Activated B cell treated with CpG ODN at 0.5 μM for 24 hours (primary cell): Measurements from ENCODE around the gene ASXL1. TPM values are rescaled to one million over a fixed set of nuclear protein-coding genes. Genes with fewer than 3 reads are reported as not detected.

Experiments
- ATAC-seq: fragments of 200-7000 bp; cut with Tn5 transposase; one replicate; pipeline ENCODE4 v1.10.0; 2021; ENCODE audit warnings: low read depth, mild to moderate bottlenecking, moderate library complexity
- CTCF ChIA-PET: fragments of 350-600 bp; sonication (Branson Sonifier 250); formaldehyde crosslinking; loops from one replicate; lab custom pipeline; 2021; ENCODE audit warnings: antibody characterized with exemption; lab: Charles Lee
- POLR2A ChIA-PET: fragments of 350-600 bp; sonication (Branson Sonifier 250); formaldehyde crosslinking; loops from one replicate; lab custom pipeline; 2021; ENCODE audit warnings: antibody characterized with exemption; lab: Charles Lee
- DNase-seq: peaks from one replicate; pipeline ENCODE4 v3.0.0; 2022
- H3K27ac Mint-ChIP-seq: one replicate; pipeline ENCODE4 v1.8.0; 2020; ENCODE audit warnings: mixed read lengths
- H3K27me3 Mint-ChIP-seq: one replicate; pipeline ENCODE4 v1.8.0; 2021; ENCODE audit warnings: mixed read lengths
- H3K36me3 Mint-ChIP-seq: one replicate; pipeline ENCODE4 v1.8.0; 2021; ENCODE audit warnings: low read depth, mixed read lengths
- H3K4me1 Mint-ChIP-seq: one replicate; pipeline ENCODE4 v1.8.0; 2021; ENCODE audit warnings: mixed read lengths
- H3K4me3 Mint-ChIP-seq: one replicate; pipeline ENCODE4 v1.8.0; 2020; ENCODE audit warnings: mild to moderate bottlenecking, mixed read lengths
- H3K9me3 Mint-ChIP-seq: one replicate; pipeline ENCODE4 v1.8.0; 2020; ENCODE audit warnings: mixed read lengths
- CTCF ChIP-seq: fragments of 200-600 bp; IDR thresholded peaks from one replicate; pipeline ENCODE4 v1.8.0; 2022; ENCODE audit warnings: antibody characterized with exemption, mild to moderate bottlenecking
- intact Hi-C: fragments of 100-400 bp; cut with micrococcal nuclease; formaldehyde crosslinking; loops from one replicate; pipeline ENCODE4 v1.15.1; 2024
- total RNA-seq: library from RNA; stranded (reverse); gene quantifications from 2 replicates; pipeline ENCODE4 v1.2.3, GENCODE V29; 2022

Gene ASXL1
- total RNA-seq, 1 donor from 2014 or later = 169 TPM

DNA sequence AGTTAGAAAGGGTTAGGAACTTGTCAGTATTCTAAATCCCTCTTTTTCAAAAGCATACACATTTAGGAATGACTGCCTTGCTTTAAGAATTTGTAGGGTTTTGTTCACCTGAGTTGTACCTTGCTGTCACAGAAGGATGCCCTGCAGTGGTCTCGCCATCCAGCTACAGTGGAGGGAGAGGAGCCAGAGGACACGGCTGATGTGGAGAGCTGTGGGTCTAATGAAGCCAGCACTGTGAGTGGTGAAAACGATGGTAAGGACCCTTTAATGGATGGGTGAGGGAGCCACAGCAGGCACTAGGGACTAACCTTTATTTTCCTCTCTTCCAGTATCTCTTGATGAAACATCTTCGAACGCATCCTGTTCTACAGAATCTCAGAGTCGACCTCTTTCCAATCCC lies 69.9 kb downstream of the ASXL1 start:
- no peak overlapping the region for H3K27ac Mint-ChIP-seq
- ATAC-seq = no peak
- ChIA-PET CTCF (no interaction called here), POLR2A (no interaction called here)
- no peak for DNase-seq
- no peaks in the 10 kb centered on the region for H3K27me3 Mint-ChIP-seq
- no peak overlapping the region for H3K4me3 Mint-ChIP-seq
- no peaks in the 10 kb centered on the region for H3K4me1 Mint-ChIP-seq
- H3K36me3 Mint-ChIP-seq = peaks cover 75% of the 10 kb centered on the region
- intact Hi-C loops = no loop called here
- H3K9me3 Mint-ChIP-seq = no peaks in the 10 kb centered on the region
- no peak for TF ChIP-seq CTCF

DNA sequence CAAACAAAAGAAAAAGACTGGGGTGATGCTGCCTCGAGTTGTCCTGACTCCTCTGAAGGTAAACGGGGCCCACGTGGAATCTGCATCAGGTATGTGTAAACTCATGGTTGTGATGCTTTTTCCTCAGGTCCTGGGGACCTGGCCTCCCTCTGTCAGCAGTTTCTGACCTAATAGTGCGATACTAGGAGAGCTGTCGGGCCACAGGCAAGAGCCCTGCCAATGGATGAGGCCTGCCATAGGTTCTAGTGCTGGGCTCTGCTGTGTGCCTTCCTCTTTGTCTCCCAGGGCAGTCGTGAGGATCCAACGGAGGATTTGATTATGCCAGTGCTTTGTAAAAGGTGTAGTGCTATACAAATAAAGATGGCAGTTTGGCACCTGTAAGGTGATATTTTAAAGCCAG lies 71.2 kb downstream of the ASXL1 start:
- ChIA-PET CTCF (no interaction called here), POLR2A (no interaction called here)
- Mint-ChIP-seq H3K27ac (no peak overlapping the region), H3K4me1 (no peaks in the 10 kb centered on the region), H3K4me3 (no peak overlapping the region), H3K36me3 (peaks cover 88% of the 10 kb centered on the region), H3K9me3 (no peaks in the 10 kb centered on the region), H3K27me3 (no peaks in the 10 kb centered on the region)
- DNase-seq = no peak
- intact Hi-C loops = no loop called here
- no peak for TF ChIP-seq CTCF
- no peak for ATAC-seq

DNA sequence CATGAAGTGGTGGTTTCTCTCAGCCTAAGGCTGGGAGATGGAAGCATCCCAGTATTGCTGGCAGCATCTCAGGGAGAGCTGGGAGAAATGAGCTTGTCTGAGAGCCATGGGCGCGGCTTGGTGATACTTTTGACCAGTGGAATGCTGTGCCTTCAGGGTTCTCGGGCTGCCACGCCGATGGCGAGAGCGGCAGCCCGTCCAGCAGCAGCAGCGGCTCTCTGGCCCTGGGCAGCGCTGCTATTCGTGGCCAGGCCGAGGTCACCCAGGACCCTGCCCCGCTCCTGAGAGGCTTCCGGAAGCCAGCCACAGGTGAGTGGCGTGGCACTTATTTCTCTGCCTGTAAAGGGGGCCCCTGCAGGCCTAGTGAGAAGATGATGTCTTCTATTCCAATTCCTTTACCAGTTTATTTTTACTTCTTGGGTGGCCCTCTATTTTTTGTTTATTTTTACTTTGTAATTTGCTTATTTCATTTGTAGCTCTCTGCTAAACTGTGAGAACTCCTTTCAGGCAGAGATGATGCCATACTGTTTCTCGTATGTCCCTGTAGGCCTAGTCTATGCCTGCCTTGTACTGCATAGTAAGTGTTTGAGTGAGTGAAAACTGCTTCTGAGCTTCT lies 71.7 kb downstream of the ASXL1 start:
- Mint-ChIP-seq H3K27ac (no peak overlapping the region), H3K9me3 (no peaks in the 10 kb centered on the region), H3K36me3 (peaks cover 92% of the 10 kb centered on the region), H3K4me1 (no peaks in the 10 kb centered on the region), H3K27me3 (no peaks in the 10 kb centered on the region), H3K4me3 (no peak overlapping the region)
- ChIA-PET POLR2A (no interaction called here), CTCF (no interaction called here)
- intact Hi-C loops = no loop called here
- ATAC-seq = no peak
- DNase-seq = no peak
- no peak for TF ChIP-seq CTCF

GRCh38 chr20:32431457-32431856 lies 73.3 kb downstream of the ASXL1 start:
- no peak for TF ChIP-seq CTCF
- ChIA-PET CTCF (interaction anchor here (0.9 kb wide), 1 partner anchor 12 kb away, joined by 3 read pairs; no protein-coding TSS in a partner anchor), POLR2A (interaction anchor here (1.3 kb wide), 1 partner anchor 72 kb away, joined by 8 read pairs; no protein-coding TSS in a partner anchor)
- DNase-seq (no peak), ATAC-seq (no peak)
- no peak overlapping the region for H3K4me3 Mint-ChIP-seq
- no peak overlapping the region for H3K27ac Mint-ChIP-seq
- intact Hi-C loops = no loop called here
- H3K9me3 Mint-ChIP-seq = no peaks in the 10 kb centered on the region
- no peaks in the 10 kb centered on the region for H3K27me3 Mint-ChIP-seq
- peaks cover 95% of the 10 kb centered on the region for H3K36me3 Mint-ChIP-seq
- no peaks in the 10 kb centered on the region for H3K4me1 Mint-ChIP-seq

- Mint-ChIP-seq H3K4me3 (no peak overlapping the region), H3K9me3 (no peaks in the 10 kb centered on the region), H3K4me1 (no peaks in the 10 kb centered on the region), H3K27me3 (no peaks in the 10 kb centered on the region), H3K36me3 (peaks cover 99% of the 10 kb centered on the region), H3K27ac (no peak overlapping the region)
- POLR2A ChIA-PET = no interaction called here
- intact Hi-C loops = no loop called here
- ATAC-seq (no peak), DNase-seq (no peak)
- CTCF ChIA-PET = interaction anchor here (0.9 kb wide), 1 partner anchor 11 kb away, joined by 3 read pairs; no protein-coding TSS in a partner anchor
- no peak for TF ChIP-seq CTCF
Observed at GRCh38 chr20:32432277-32432676, 74.1 kb downstream of the ASXL1 start.
